ENCODE measurements around the gene AIG1. TPM values are rescaled to one million over a fixed set of nuclear protein-coding genes. Genes with fewer than 3 reads are reported as not detected.

Gene AIG1
- total RNA-seq, 1 donor from 2014 or later, result 71.6 TPM

Other genes starting within 250 kb of the AIG1 start
- gene HIVEP2, start 115.7 kb upstream of the AIG1 start, total RNA-seq, result 12.6 TPM